ENCODE data around the gene ZNF629.

ZNF629 gene

GRCh38 chr16:30784215-30784614, 2.8 kb downstream of the ZNF629 start:
- peak overlapping the region; percentile 90 for H3K4me3 Mint-ChIP-seq

GRCh38 chr16:30783280-30784109, 3.5 kb downstream of the ZNF629 start:
- TF ChIP-seq CTCF (IDR thresholded peaks at IDR 0.05) = no peak
- DNase-seq = no peak
- Mint-ChIP-seq H3K27ac (peak overlapping the region; percentile 77), H3K4me3 (no peak overlapping the region), H3K36me3 (ENCODE audit: low read depth) (peaks cover 24% of the 10 kb centered on the region), H3K4me1 (peaks cover 56% of the 10 kb centered on the region), H3K9me3 (no peaks in the 10 kb centered on the region), H3K27me3 (ENCODE audit: low read depth, poor library complexity) (peaks cover 3% of the 10 kb centered on the region)

More at GRCh38 chr16:30784215-30784614, 2.8 kb downstream of the ZNF629 start:
- H3K27me3 Mint-ChIP-seq (ENCODE audit: low read depth, poor library complexity) = no peaks in the 10 kb centered on the region
- peaks cover 49% of the 10 kb centered on the region for H3K4me1 Mint-ChIP-seq
- H3K27ac Mint-ChIP-seq = peak overlapping the region; percentile 74
- TF ChIP-seq CTCF (IDR thresholded peaks at IDR 0.05) = no peak
- H3K9me3 Mint-ChIP-seq = no peaks in the 10 kb centered on the region
- DNase-seq = no peak
- peaks cover 24% of the 10 kb centered on the region for H3K36me3 Mint-ChIP-seq (ENCODE audit: low read depth)

GRCh38 chr16:30782486-30783279, 4.3 kb downstream of the ZNF629 start:
- H3K36me3 Mint-ChIP-seq (ENCODE audit: low read depth) = peaks cover 24% of the 10 kb centered on the region
- peak overlapping the region; percentile 77 for H3K27ac Mint-ChIP-seq
- H3K4me3 Mint-ChIP-seq = no peak overlapping the region
- H3K9me3 Mint-ChIP-seq = no peaks in the 10 kb centered on the region
- no peak for DNase-seq
- no peak for TF ChIP-seq CTCF (IDR thresholded peaks at IDR 0.05)
- peaks cover 59% of the 10 kb centered on the region for H3K4me1 Mint-ChIP-seq
- peaks cover 3% of the 10 kb centered on the region for H3K27me3 Mint-ChIP-seq (ENCODE audit: low read depth, poor library complexity)

- Mint-ChIP-seq H3K27me3 (ENCODE audit: low read depth, poor library complexity) (peaks cover 3% of the 10 kb centered on the region), H3K4me1 (peaks cover 60% of the 10 kb centered on the region), H3K36me3 (ENCODE audit: low read depth) (peaks cover 29% of the 10 kb centered on the region), H3K4me3 (no peak overlapping the region), H3K27ac (peak overlapping the region; percentile 100), H3K9me3 (no peaks in the 10 kb centered on the region)
- TF ChIP-seq CTCF (IDR thresholded peaks at IDR 0.05) = no peak
- DNase-seq = no peak
Observed at GRCh38 chr16:30780549-30780948, 6.5 kb downstream of the ZNF629 start.

- H3K4me3 Mint-ChIP-seq = no peak overlapping the region
- H3K27me3 Mint-ChIP-seq (ENCODE audit: low read depth, poor library complexity) = peaks cover 3% of the 10 kb centered on the region
- H3K27ac Mint-ChIP-seq = peak overlapping the region; percentile 100
- no peak for TF ChIP-seq CTCF (IDR thresholded peaks at IDR 0.05)
- H3K4me1 Mint-ChIP-seq = peaks cover 60% of the 10 kb centered on the region
- no peaks in the 10 kb centered on the region for H3K9me3 Mint-ChIP-seq
- DNase-seq = no peak
- H3K36me3 Mint-ChIP-seq (ENCODE audit: low read depth) = peaks cover 29% of the 10 kb centered on the region
Observed at GRCh38 chr16:30780021-30780420, 7.0 kb downstream of the ZNF629 start.
